CD4-positive, alpha-beta T cell treated with Interleukin-17A for 1 hour (primary cell): ENCODE measurements around the gene GNGT2.

Source experiments
- DNase-seq: peaks from one replicate; pipeline ENCODE4 v3.0.0-alpha.2; 2020

Gene GNGT2

DNA sequence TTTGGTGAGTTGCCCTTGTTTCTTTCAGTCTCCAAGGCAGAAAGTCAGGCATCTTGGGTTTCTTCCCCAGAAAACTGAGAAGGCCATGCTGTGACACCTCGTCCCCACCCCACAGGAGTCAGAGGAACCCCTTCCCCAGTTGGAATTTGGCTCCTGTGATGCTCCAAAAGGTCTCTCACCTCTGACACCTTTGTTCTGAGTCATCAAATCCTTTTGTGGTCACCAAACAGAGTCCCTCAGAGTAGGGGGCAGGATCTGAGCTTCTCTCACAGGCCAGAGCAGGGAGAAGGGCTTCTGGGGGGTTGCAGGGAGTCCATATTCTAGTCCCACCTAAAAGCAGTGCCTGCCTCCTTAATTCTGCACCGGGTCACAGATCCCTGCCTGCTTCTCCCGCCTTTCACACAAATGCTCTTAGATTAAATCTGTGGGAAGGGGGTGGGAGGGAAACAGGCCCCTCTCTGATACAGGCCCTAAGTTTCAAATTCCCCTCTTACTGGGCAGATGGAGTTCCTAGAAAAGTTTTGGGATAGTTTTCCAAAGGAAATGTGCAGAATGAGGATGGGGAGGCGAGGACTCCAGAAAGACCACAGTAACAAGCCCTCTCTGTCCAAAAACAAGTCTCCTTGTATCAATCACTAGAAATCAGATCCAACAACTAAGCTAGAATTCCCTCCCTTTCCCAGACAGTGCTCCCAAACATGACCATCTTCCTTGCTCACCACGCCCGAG, 18.9 kb upstream of the GNGT2 start:
- no peak for DNase-seq

- peak; percentile 82 for DNase-seq
Measured at GRCh38 chr17:49227436-49228261, 17.3 kb upstream of the GNGT2 start.

- DNase-seq, result no peak
Measured at GRCh38 chr17:49226771-49227435, 16.5 kb upstream of the GNGT2 start.

- no peak for DNase-seq
Measured at GRCh38 chr17:49225554-49226236, 15.3 kb upstream of the GNGT2 start.

DNA sequence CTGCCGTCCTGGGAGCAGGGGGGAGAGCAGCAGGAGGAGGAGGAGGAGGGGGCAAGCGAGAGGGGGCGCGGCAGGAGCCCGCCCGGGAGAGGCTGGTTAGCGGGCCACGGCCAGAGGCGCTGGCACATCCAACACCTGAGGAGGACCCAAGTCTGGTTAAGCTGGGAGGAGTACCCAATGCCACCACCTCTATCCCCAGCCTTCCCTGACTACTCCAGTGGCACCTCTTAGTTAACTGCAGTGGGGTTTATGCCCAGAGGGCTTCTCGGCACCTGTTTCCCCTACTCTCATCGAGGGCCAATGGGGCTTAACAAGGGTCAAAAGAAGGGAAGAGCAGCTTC, 14.6 kb upstream of the GNGT2 start:
- no peak for DNase-seq

DNA sequence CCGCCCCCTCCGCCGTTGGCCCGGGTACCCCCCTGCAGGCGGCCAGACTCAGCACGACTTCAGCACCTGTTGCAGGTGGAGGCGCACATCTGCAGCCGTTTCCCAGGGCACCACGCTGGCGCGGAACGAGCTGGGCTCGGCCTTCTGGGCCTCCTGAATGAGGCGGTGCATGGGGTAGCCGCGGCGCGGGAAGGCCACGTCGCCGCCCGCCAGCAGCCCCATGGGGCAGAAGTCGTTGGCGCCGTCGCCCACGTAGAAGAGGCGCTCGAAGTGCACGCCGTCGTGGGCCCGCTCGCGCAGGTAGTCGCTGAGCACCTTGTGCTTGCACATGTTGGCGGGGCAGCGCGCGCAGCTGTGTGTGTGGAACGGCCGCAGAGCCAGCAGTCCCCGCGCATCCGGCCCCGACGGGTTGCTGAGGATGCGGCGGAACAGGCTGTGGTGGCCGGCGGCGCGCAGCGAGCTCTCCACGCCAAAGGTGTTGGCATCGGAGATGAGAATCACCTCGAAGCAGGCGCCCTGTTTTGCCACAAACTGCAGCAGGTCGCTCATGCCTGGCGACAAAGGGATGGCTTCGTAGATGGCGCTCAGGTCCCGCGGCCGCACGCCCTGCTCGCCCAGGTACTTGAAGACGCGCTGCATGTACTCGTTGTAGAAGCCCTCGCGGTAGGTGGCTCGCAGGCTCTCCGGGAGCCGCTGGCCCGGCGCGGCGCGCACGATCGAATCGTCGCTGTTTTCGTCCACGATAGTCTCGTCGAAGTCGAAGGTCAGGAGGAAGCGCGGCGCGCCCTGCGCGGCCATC, 14.0 kb upstream of the GNGT2 start:
- DNase-seq, result peak; percentile 60

DNA sequence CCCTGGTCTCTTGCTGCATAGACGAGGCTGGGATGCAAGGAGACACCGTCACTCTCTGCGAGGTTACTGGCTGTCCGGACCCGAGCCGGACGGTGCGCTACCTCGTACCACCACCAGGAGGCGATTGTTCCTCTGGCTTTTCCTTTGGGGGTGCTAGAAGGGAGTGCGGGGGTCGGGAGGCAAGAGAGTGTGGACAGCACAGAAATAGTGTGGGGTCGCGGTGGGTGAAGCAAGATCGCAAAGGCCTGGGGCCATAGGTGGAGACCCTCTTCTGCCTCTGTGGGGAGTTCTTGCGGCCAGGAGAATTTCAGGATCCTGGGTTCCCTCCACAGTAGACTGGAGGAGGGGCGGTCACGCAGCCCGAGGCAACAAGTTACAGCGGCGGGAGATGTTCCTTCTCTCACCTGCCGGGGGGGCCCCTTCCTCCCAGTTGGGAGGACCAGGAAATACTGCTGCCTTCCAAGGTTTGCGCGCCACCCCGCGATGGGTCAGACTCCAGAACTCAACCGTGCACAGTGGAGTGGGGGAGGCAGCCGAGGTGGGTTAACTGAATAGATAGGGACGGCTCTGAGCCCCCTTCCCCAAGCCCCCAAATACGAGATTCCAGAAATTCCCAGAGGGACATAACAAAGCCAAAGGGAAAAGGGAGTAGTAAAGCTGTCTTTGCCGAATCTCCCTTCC, 13.3 kb upstream of the GNGT2 start:
- peak; percentile 75 for DNase-seq

DNA sequence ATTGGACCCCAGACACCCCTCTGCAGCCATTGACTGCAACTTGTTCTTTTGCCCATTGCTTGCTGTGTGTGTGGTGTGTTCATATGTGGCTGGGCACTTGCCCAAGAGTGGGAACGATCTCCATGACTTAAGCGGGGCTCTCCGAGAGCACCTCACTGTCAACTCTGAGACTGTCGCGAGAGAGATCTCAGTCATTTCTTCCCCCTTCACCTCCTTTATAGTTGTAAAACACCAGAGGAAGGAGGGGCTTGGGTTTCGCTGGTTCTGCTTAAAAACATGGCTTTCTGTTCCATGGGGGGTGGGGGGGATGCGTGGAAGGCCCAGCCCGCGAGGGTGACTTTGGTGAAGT, 12.8 kb upstream of the GNGT2 start:
- no peak for DNase-seq

GRCh38 chr17:49219987-49220386, 9.6 kb upstream of the GNGT2 start:
- no peak for DNase-seq

- DNase-seq, result peak; percentile 81
Measured at GRCh38 chr17:49218941-49219913, 8.9 kb upstream of the GNGT2 start.

DNA sequence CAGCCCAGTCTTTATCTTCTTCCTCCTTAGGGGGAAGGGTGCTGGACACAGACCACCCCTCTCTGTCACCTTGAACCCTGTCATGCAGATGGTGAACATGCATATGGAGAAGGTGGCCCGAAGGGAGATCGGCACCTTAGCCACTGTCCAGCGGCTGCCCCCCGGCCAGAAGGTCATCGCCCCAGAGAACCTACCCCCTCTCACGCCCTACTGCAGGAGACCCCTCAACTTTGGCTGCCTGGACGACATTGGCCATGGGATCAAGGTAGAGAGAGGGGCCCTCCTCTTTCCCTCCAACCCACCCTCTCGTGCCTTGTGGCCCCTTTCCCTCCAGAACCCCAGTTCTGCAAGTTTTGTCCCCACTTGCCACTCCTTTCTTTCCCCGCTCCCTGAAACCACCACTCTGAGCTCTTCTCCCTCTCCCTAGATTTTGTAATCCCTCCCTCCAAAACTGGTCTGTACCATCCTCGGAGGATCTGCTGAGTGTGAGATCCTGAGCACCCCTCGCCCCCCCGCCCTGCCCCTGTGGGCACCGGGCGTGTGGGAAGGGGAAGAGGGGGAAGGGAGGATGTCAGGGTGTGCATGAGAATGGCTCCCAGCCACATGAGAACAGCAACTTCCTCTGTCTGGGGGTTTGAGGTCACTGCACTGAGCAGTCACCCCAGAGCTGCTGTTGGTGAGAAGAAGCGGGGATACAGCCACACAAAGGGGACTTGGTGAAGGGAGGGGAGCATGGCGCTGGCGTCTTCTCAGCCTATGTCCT, 7.5 kb upstream of the GNGT2 start:
- DNase-seq, result peak; percentile 87

DNA sequence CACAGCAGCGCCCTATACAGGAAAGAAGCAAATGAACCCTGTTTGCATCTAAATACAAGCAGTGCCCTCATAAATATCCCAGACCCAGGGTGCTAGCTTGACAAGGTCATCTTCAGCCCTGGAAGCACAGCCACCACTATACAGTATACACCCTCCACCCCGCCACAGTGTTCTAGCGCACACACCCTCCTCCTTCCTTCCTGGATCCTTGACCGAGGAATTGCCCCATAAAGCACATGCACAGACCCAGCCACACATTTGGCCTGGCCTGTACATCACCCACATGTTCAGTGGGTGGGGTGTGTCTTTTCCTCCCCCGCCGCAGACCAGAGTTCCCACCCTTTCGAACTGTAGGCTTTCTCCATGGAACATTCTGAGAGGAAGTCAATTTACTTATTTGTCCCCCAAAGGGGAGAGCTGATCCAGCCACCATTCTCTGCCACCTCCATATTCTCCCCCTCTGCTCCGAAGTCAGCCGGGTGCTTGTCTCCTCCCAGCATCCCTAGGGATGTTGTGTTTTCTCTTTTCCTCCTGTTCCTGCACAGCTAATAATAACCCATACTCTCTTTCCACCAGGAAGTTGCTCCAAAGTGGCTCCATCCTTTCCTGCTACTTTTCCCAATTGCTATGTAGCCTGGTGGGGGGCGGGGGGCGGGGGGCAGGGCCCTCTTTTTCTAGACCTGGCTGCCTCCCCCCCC, 6.7 kb upstream of the GNGT2 start:
- DNase-seq, result peak; percentile 30

GRCh38 chr17:49216482-49216881, 6.1 kb upstream of the GNGT2 start:
- DNase-seq, result no peak

- DNase-seq, result no peak
Measured at GRCh38 chr17:49214676-49215360, 4.4 kb upstream of the GNGT2 start.

DNA sequence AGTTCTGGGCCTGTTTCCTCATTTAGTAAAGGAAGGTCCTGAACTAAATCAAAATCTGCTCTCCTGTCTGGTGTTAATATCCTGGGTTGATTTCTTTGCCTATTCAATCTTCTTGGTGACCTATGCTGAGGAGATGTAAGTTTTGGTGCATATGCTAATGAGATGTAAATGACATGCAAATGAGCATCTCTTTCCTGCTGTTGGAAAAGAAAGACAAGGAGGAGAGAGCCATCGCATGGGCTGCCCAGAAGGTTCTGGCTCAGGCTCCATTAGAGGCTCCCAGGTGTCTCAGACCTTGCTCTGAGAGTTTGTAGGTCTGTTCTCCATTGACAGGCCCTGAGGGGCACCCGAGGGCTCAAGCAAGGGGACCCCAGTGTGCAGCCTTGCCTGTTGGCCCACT, 3.5 kb upstream of the GNGT2 start:
- DNase-seq, result no peak

GRCh38 chr17:49213399-49213798, 3.0 kb upstream of the GNGT2 start:
- DNase-seq, result no peak

DNA sequence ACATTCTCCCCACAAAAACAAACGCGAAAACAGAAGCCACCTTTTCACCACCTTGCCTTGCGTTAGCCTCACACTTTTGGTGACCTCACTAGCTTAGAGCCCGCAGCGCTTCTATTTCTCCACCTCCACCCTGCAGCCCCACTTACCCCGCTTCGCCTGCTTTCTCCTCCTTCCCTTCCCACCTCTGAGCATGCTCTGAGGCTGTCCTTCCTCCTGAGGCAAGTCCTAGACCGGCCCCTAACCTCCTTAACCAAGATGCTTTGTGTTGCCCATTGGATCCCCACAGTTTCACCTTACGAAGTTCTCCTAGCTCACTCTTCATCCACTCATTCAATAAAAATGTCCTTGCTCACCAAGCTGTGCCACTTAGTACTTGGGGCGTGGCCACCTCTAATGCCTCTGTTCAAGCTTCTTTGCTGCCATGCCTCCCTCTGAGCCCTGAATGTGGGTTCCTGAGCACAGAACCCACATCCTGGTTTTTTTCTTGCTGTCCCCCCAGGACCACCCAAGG, 1.3 kb downstream of the GNGT2 start:
- DNase-seq, result peak; percentile 36

GRCh38 chr17:49204516-49204915, 5.9 kb downstream of the GNGT2 start:
- no peak for DNase-seq
